Measurements from ENCODE around the gene CYFIP1.

DNA sequence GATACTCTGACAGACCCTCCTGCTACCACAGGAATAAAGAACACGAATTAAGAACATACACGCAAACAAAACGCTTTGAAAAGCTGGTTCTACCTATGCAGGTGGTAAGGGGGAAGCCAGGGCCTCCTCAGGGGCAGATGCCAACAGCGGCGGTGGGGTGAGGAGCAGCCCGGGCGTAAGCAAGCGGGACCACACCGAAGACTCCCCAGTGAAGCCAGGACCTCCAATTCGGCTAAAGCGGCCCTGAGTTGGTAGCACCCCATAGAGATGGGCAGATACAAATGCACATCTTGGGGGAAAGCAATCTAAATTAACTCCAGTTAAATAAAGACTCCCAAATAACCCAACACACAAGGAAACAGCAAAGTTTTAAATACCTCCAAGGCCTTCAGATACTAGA lies 109.3 kb downstream of the CYFIP1 start:
- TF ChIP-seq, protein P1, sequence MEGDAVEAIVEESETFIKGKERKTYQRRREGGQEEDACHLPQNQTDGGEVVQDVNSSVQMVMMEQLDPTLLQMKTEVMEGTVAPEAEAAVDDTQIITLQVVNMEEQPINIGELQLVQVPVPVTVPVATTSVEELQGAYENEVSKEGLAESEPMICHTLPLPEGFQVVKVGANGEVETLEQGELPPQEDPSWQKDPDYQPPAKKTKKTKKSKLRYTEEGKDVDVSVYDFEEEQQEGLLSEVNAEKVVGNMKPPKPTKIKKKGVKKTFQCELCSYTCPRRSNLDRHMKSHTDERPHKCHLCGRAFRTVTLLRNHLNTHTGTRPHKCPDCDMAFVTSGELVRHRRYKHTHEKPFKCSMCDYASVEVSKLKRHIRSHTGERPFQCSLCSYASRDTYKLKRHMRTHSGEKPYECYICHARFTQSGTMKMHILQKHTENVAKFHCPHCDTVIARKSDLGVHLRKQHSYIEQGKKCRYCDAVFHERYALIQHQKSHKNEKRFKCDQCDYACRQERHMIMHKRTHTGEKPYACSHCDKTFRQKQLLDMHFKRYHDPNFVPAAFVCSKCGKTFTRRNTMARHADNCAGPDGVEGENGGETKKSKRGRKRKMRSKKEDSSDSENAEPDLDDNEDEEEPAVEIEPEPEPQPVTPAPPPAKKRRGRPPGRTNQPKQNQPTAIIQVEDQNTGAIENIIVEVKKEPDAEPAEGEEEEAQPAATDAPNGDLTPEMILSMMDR (IDR thresholded peaks at IDR 0.05), result no peak
- TF ChIP-seq POLR2A (IDR thresholded peaks at IDR 0.05; ENCODE audit: low read depth) (no peak), EP300 (IDR thresholded peaks at IDR 0.05) (no peak)
